Measurements from ENCODE around the gene CYP4F8. TPM values are rescaled to one million over a fixed set of nuclear protein-coding genes. Genes with fewer than 3 reads are reported as not detected.
"Not testable (repeated sequence)": the region's sequence is repeated elsewhere in the genome, so short reads cannot be mapped to it uniquely, and the experiment has no call there.

CYP4F8 gene
- total and polyA plus RNA-seq, 7 experiments from 2014 or later = not detected

DNA sequence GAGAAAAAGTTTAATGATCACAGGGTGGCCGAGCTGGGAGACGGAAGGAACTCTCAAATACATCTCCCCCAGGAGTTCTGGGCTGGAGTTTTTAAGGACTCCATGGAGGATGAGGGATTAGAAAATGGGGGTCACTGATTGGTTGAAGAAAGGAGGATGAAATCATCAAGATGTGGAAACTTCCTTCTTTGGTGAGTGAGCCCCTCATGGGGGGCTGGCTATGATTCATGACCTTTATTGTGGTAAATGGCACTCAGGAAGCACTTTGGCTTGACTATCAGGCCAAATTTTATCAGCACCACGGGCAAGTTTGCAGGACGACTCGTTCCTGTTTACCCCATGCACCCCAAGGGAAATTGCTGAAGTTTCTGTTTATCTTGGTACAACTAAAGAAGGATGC, 22.5 kb upstream of the CYP4F8 start:
- H3K4me1 ChIP-seq (ENCODE audit: control insufficient read depth in 2 of 2, insufficient read depth in 2 of 2, low read length in 2 of 2); H3K36me3 ChIP-seq (ENCODE audit: control insufficient read depth in 2 of 3, insufficient read depth in 3 of 3, low read length in 3 of 3); H3K9me3 ChIP-seq (ENCODE audit: control insufficient read depth in 2 of 3, low read length in 3 of 3); H3K27ac Mint-ChIP-seq; H3K4me1 Mint-ChIP-seq; H3K27ac ChIP-seq (ENCODE audit: low read depth, low read length); POLR2A ChIA-PET; intact Hi-C loops (cut with micrococcal nuclease); CTCF ChIA-PET; H3K4me3 Mint-ChIP-seq; ATAC-seq; H3K4me3 ChIP-seq (ENCODE audit: low read length); H3K27me3 ChIP-seq (ENCODE audit: control insufficient read depth in 2 of 2, insufficient read depth in 2 of 2, low read length in 2 of 2); DNase-seq: not testable (repeated sequence)
- peaks cover 0 to 22% (median 0%) of the 10 kb centered on the region in 5 donors for H3K36me3 Mint-ChIP-seq
- H3K27me3 Mint-ChIP-seq = peaks cover 3 to 60% (median 41%) of the 10 kb centered on the region in 5 donors
- H3K9me3 Mint-ChIP-seq = peaks cover 0 to 46% (median 15%) of the 10 kb centered on the region in 11 donors

- POLR2A ChIA-PET; DNase-seq; intact Hi-C loops (cut with micrococcal nuclease); H3K4me1 Mint-ChIP-seq; H3K9me3 ChIP-seq (ENCODE audit: control insufficient read depth in 2 of 3, low read length in 3 of 3); CTCF ChIA-PET; H3K4me3 ChIP-seq (ENCODE audit: low read length); H3K4me1 ChIP-seq (ENCODE audit: control insufficient read depth in 2 of 2, insufficient read depth in 2 of 2, low read length in 2 of 2); ATAC-seq; H3K27me3 ChIP-seq (ENCODE audit: control insufficient read depth in 2 of 2, insufficient read depth in 2 of 2, low read length in 2 of 2); H3K36me3 ChIP-seq (ENCODE audit: control insufficient read depth in 2 of 3, insufficient read depth in 3 of 3, low read length in 3 of 3); H3K27ac ChIP-seq (ENCODE audit: low read depth, low read length); H3K4me3 Mint-ChIP-seq; H3K27ac Mint-ChIP-seq: not testable (repeated sequence)
- Mint-ChIP-seq H3K36me3 (peaks cover 0 to 18% (median 0%) of the 10 kb centered on the region in 5 donors), H3K27me3 (peaks cover 3 to 56% (median 40%) of the 10 kb centered on the region in 5 donors), H3K9me3 (peaks cover 0 to 47% (median 15%) of the 10 kb centered on the region in 11 donors)
These were observed 21.3 kb upstream of the CYP4F8 start for GRCh38 chr19:15593766-15594165.

GRCh38 chr19:15595069-15595468, 19.9 kb upstream of the CYP4F8 start:
- H3K27me3 Mint-ChIP-seq = peaks cover 3 to 50% (median 40%) of the 10 kb centered on the region in 5 donors
- POLR2A ChIA-PET = no interaction called here
- H3K4me1 ChIP-seq (ENCODE audit: control insufficient read depth in 2 of 2, insufficient read depth in 2 of 2, low read length in 2 of 2) = no peaks in the 10 kb centered on the region
- H3K4me3 Mint-ChIP-seq = no peak overlapping the region
- no peak overlapping the region for H3K4me3 ChIP-seq (ENCODE audit: low read length)
- no peak overlapping the region for H3K27ac Mint-ChIP-seq
- no peak for DNase-seq
- CTCF ChIA-PET = no interaction called here
- intact Hi-C loops (cut with micrococcal nuclease) = no loop called here
- H3K4me1 Mint-ChIP-seq = peaks cover 0 to 3% (median 0%) of the 10 kb centered on the region in 7 donors
- H3K27me3 ChIP-seq (ENCODE audit: control insufficient read depth in 2 of 2, insufficient read depth in 2 of 2, low read length in 2 of 2) = no peaks in the 10 kb centered on the region
- H3K36me3 ChIP-seq (ENCODE audit: control insufficient read depth in 2 of 3, insufficient read depth in 3 of 3, low read length in 3 of 3) = no peaks in the 10 kb centered on the region
- peaks cover 0 to 47% (median 15%) of the 10 kb centered on the region in 11 donors for H3K9me3 Mint-ChIP-seq
- peak; percentile 58 for ATAC-seq
- H3K36me3 Mint-ChIP-seq = peaks cover 0 to 18% (median 0%) of the 10 kb centered on the region in 5 donors
- H3K27ac ChIP-seq (ENCODE audit: low read depth, low read length) = no peak overlapping the region
- no peaks in the 10 kb centered on the region for H3K9me3 ChIP-seq (ENCODE audit: control insufficient read depth in 2 of 3, low read length in 3 of 3)

GRCh38 chr19:15607978-15608925, 6.8 kb upstream of the CYP4F8 start:
- H3K36me3 ChIP-seq (ENCODE audit: control insufficient read depth in 2 of 3, insufficient read depth in 3 of 3, low read length in 3 of 3); H3K4me3 ChIP-seq (ENCODE audit: low read length); ATAC-seq; H3K4me3 Mint-ChIP-seq; intact Hi-C loops (cut with micrococcal nuclease); H3K9me3 ChIP-seq (ENCODE audit: control insufficient read depth in 2 of 3, low read length in 3 of 3); H3K27me3 ChIP-seq (ENCODE audit: control insufficient read depth in 2 of 2, insufficient read depth in 2 of 2, low read length in 2 of 2); CTCF ChIA-PET; H3K4me1 Mint-ChIP-seq; H3K4me1 ChIP-seq (ENCODE audit: control insufficient read depth in 2 of 2, insufficient read depth in 2 of 2, low read length in 2 of 2); H3K27ac Mint-ChIP-seq; H3K27ac ChIP-seq (ENCODE audit: low read depth, low read length); H3K27me3 Mint-ChIP-seq; H3K9me3 Mint-ChIP-seq; DNase-seq; H3K36me3 Mint-ChIP-seq: not testable (repeated sequence)
- POLR2A ChIA-PET = interaction anchor here (0.6 kb wide), 1 partner anchor 49 kb away, joined by 3 read pairs; no protein-coding TSS in a partner anchor

DNA sequence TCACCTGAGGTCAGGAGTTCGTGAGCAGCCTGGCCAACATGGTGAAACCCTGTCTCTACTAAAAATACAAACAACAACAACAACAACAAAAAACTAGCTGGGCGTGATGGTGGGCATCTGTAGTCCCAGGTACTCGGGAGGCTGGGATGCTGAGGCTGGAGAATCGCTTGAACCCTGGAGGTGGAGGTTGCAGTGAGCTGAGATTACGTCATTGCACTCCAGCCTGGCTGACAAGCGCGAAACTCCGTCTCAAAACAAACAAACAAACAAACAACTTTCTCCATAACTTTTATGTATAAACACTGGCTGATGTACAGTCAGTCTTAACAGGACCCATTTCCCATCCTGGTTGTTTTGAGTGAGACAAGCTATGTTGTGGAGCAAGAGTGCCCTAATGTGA, 5.8 kb upstream of the CYP4F8 start:
- POLR2A ChIA-PET = no interaction called here
- no peak overlapping the region for H3K27ac Mint-ChIP-seq
- Histone ChIP-seq H3K4me1 (ENCODE audit: control insufficient read depth in 2 of 2, insufficient read depth in 2 of 2, low read length in 2 of 2) (no peaks in the 10 kb centered on the region), H3K27me3 (ENCODE audit: control insufficient read depth in 2 of 2, insufficient read depth in 2 of 2, low read length in 2 of 2) (no peaks in the 10 kb centered on the region), H3K27ac (ENCODE audit: low read depth, low read length) (no peak overlapping the region), H3K36me3 (ENCODE audit: control insufficient read depth in 2 of 3, insufficient read depth in 3 of 3, low read length in 3 of 3) (no peaks in the 10 kb centered on the region), H3K4me3 (ENCODE audit: low read length) (no peak overlapping the region), H3K9me3 (ENCODE audit: control insufficient read depth in 2 of 3, low read length in 3 of 3) (no peaks in the 10 kb centered on the region)
- H3K4me3 Mint-ChIP-seq = no peak overlapping the region
- CTCF ChIA-PET = no interaction called here
- ATAC-seq (no peak), DNase-seq (no peak)
- no peaks in the 10 kb centered on the region for H3K36me3 Mint-ChIP-seq
- peaks cover 0 to 7% (median 0%) of the 10 kb centered on the region in 5 donors for H3K27me3 Mint-ChIP-seq
- no peaks in the 10 kb centered on the region for H3K9me3 Mint-ChIP-seq
- intact Hi-C loops (cut with micrococcal nuclease) = no loop called here
- H3K4me1 Mint-ChIP-seq = no peaks in the 10 kb centered on the region

GRCh38 chr19:15612342-15612741, 2.7 kb upstream of the CYP4F8 start:
- Mint-ChIP-seq H3K4me3 (no peak overlapping the region), H3K4me1 (peaks cover 0 to 9% (median 0%) of the 10 kb centered on the region in 7 donors), H3K27me3 (peaks cover under 1 to 16% (median 9%) of the 10 kb centered on the region in 5 donors), H3K27ac (no peak overlapping the region), H3K36me3 (no peaks in the 10 kb centered on the region), H3K9me3 (no peaks in the 10 kb centered on the region)
- Histone ChIP-seq H3K27ac (ENCODE audit: low read depth, low read length) (no peak overlapping the region), H3K36me3 (ENCODE audit: control insufficient read depth in 2 of 3, insufficient read depth in 3 of 3, low read length in 3 of 3) (no peaks in the 10 kb centered on the region), H3K27me3 (ENCODE audit: control insufficient read depth in 2 of 2, insufficient read depth in 2 of 2, low read length in 2 of 2) (no peaks in the 10 kb centered on the region), H3K4me1 (ENCODE audit: control insufficient read depth in 2 of 2, insufficient read depth in 2 of 2, low read length in 2 of 2) (no peaks in the 10 kb centered on the region), H3K9me3 (ENCODE audit: control insufficient read depth in 2 of 3, low read length in 3 of 3) (no peaks in the 10 kb centered on the region), H3K4me3 (ENCODE audit: low read length) (no peak overlapping the region)
- DNase-seq (no peak), ATAC-seq (no peak)
- POLR2A ChIA-PET = no interaction called here
- CTCF ChIA-PET = no interaction called here
- intact Hi-C loops (cut with micrococcal nuclease) = no loop called here

DNA sequence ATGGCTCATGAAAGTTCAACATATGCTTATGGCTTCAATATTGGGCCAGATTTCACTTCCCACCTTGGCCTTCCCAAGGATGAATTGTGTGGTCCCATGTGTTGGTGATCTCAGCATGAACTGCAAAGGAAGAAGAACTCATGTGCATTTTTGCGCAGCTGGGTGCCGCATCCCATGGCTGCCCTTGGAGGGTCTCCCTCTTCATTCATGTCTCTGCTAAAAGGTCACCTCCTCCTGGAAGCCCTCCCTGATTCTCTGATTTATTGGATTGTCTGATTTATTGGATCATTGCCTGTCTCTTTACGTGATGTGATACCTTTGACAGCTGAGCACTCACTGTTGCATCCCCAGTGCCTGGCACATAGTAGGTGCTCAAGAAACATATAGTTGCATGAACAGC, 1.7 kb upstream of the CYP4F8 start:
- Mint-ChIP-seq H3K4me1 (peaks cover 0 to 9% (median 0%) of the 10 kb centered on the region in 7 donors), H3K9me3 (no peaks in the 10 kb centered on the region), H3K36me3 (no peaks in the 10 kb centered on the region), H3K27ac (no peak overlapping the region), H3K4me3 (no peak overlapping the region), H3K27me3 (peaks cover 2 to 21% (median 12%) of the 10 kb centered on the region in 5 donors)
- Histone ChIP-seq H3K4me3 (ENCODE audit: low read length) (no peak overlapping the region), H3K27ac (ENCODE audit: low read depth, low read length) (no peak overlapping the region), H3K36me3 (ENCODE audit: control insufficient read depth in 2 of 3, insufficient read depth in 3 of 3, low read length in 3 of 3) (no peaks in the 10 kb centered on the region), H3K9me3 (ENCODE audit: control insufficient read depth in 2 of 3, low read length in 3 of 3) (no peaks in the 10 kb centered on the region), H3K27me3 (ENCODE audit: control insufficient read depth in 2 of 2, insufficient read depth in 2 of 2, low read length in 2 of 2) (no peaks in the 10 kb centered on the region), H3K4me1 (ENCODE audit: control insufficient read depth in 2 of 2, insufficient read depth in 2 of 2, low read length in 2 of 2) (no peaks in the 10 kb centered on the region)
- POLR2A ChIA-PET = no interaction called here
- ATAC-seq (no peak), DNase-seq (no peak)
- intact Hi-C loops (cut with micrococcal nuclease) = no loop called here
- CTCF ChIA-PET = no interaction called here
